Peyer's patch (tissue), 4 donors: ENCODE measurements around the gene DEFB108B.
"Not testable (repeated sequence)": the region's sequence is repeated elsewhere in the genome, so short reads cannot be mapped to it uniquely, and the experiment has no call there.

ENCODE experiments used
- CTCF ChIP-seq, 6 experiments: fragments of 450-650 bp in 4 of 6; fragments of 200-600 bp in 2 of 6; sonication (generic) in 1 of 6; IDR thresholded peaks; one replicate each; pipeline ENCODE4 v1.5.1; 2017 to 2019; ENCODE audit warnings: antibody characterized with exemption in 6 of 6, mild to moderate bottlenecking in 3 of 6, moderate library complexity in 1 of 6
- POLR2A ChIP-seq, 2 donors: fragments of 450-650 bp; IDR thresholded peaks; one replicate each; pipeline ENCODE4 v1.5.1; 2017; ENCODE audit warnings: antibody characterized with exemption in 2 of 2, mild to moderate bottlenecking in 2 of 2, moderate library complexity in 2 of 2

GRCh38 chr11:71867209-71867608, 34.2 kb downstream of the DEFB108B start:
- not testable (repeated sequence) for TF ChIP-seq CTCF, POLR2A (IDR thresholded peaks at IDR 0.05)
